Colonic mucosa (tissue), 4 donors: Measurements from ENCODE around the gene IRAK1BP1. TPM values are rescaled to one million over a fixed set of nuclear protein-coding genes. Genes with fewer than 3 reads are reported as not detected.

Experiments used
- DNase-seq: peaks from one replicate; pipeline ENCODE4 v3.0.0-alpha.2; 2020
- H3K27ac ChIP-seq: fragments of 200-600 bp; one replicate; pipeline ENCODE4 v1.8.0; 2021
- H3K27me3 ChIP-seq: fragments of 200-600 bp; one replicate; pipeline ENCODE4 v1.8.0; 2021
- H3K36me3 ChIP-seq: fragments of 200-600 bp; one replicate; pipeline ENCODE4 v1.8.0; 2021
- H3K4me1 ChIP-seq: fragments of 200-600 bp; one replicate; pipeline ENCODE4 v1.8.0; 2021; ENCODE audit warnings: mild to moderate bottlenecking
- H3K4me3 ChIP-seq: fragments of 200-600 bp; one replicate; pipeline ENCODE4 v1.8.0; 2021
- H3K9ac ChIP-seq, 2 donors: one replicate each; pipeline ENCODE4 v1.7.0; 2013; ENCODE audit warnings: control low read depth in 2 of 2, low read depth in 2 of 2, low read length in 2 of 2
- H3K9me3 ChIP-seq: fragments of 200-600 bp; one replicate; pipeline ENCODE4 v1.8.0; 2021
- CTCF ChIP-seq: fragments of 200-600 bp; IDR thresholded peaks from one replicate; pipeline ENCODE4 v1.8.0; 2022; ENCODE audit warnings: antibody characterized with exemption, mild to moderate bottlenecking
- intact Hi-C: fragments of 100-400 bp; cut with DNase I; formaldehyde crosslinking; loops from one replicate; pipeline ENCODE4 v1.14.1; 2022
- total RNA-seq, 2 donors: library from RNA; stranded (reverse); fragmentation: NEBNext Ultra II Directional in 1 of 2; extraction: Animal tissue kit (Norgen Biotek cat#: 25700) in 1 of 2; gene quantifications; one replicate each; pipeline ENCODE4 v1.2.1, GENCODE V29; 2021
- donor health status: healthy.
- donor health status: DM: no; HTN: no; CAD: no.
- donor health status: DM: no; HTN: no; CAD: no.

IRAK1BP1 gene
- total RNA-seq, 2 donors from 2014 or later, result 1.7 to 4.9 TPM

GRCh38 chr6:78832091-78832808 is 35.1 kb upstream of the IRAK1BP1 start:
- DNase-seq, result no peak
- Histone ChIP-seq H3K9me3 (no peaks in the 10 kb centered on the region), H3K4me1 (no peaks in the 10 kb centered on the region), H3K36me3 (no peaks in the 10 kb centered on the region), H3K9ac (no peak overlapping the region), H3K27ac (no peak overlapping the region), H3K4me3 (no peak overlapping the region), H3K27me3 (no peaks in the 10 kb centered on the region)
- intact Hi-C loops, result no loop called here
- TF ChIP-seq CTCF, result no peak

GRCh38 chr6:78835817-78836216 is 31.5 kb upstream of the IRAK1BP1 start:
- Histone ChIP-seq H3K36me3 (no peaks in the 10 kb centered on the region), H3K9ac (no peak overlapping the region), H3K4me1 (no peaks in the 10 kb centered on the region), H3K4me3 (no peak overlapping the region), H3K27me3 (no peaks in the 10 kb centered on the region), H3K27ac (no peak overlapping the region), H3K9me3 (no peaks in the 10 kb centered on the region)
- no peak for TF ChIP-seq CTCF
- DNase-seq, result no peak
- intact Hi-C loops, result no loop called here

GRCh38 chr6:78836598-78836997 is 30.8 kb upstream of the IRAK1BP1 start:
- Histone ChIP-seq H3K27me3 (no peaks in the 10 kb centered on the region), H3K27ac (no peak overlapping the region), H3K9me3 (no peaks in the 10 kb centered on the region), H3K4me3 (no peak overlapping the region), H3K4me1 (no peaks in the 10 kb centered on the region), H3K36me3 (no peaks in the 10 kb centered on the region), H3K9ac (no peak overlapping the region)
- intact Hi-C loops, result no loop called here
- DNase-seq, result no peak
- no peak for TF ChIP-seq CTCF

GRCh38 chr6:78841111-78841510 is 26.2 kb upstream of the IRAK1BP1 start:
- no peak overlapping the region for H3K27ac ChIP-seq
- H3K36me3 ChIP-seq, result no peaks in the 10 kb centered on the region
- H3K4me1 ChIP-seq, result no peaks in the 10 kb centered on the region
- TF ChIP-seq CTCF, result no peak
- H3K4me3 ChIP-seq, result no peak overlapping the region
- intact Hi-C loops, result no loop called here
- H3K9me3 ChIP-seq, result no peaks in the 10 kb centered on the region
- no peak overlapping the region for H3K9ac ChIP-seq
- DNase-seq, result no peak
- H3K27me3 ChIP-seq, result no peaks in the 10 kb centered on the region

- intact Hi-C loops, result no loop called here
- no peak overlapping the region for H3K4me3 ChIP-seq
- no peak overlapping the region for H3K27ac ChIP-seq
- no peak for TF ChIP-seq CTCF
- H3K9me3 ChIP-seq, result no peaks in the 10 kb centered on the region
- no peak for DNase-seq
- H3K27me3 ChIP-seq, result no peaks in the 10 kb centered on the region
- H3K9ac ChIP-seq, result no peak overlapping the region
- no peaks in the 10 kb centered on the region for H3K36me3 ChIP-seq
- H3K4me1 ChIP-seq, result no peaks in the 10 kb centered on the region
Observed at GRCh38 chr6:78842953-78843352, 24.4 kb upstream of the IRAK1BP1 start.
